PFSK-1 (cell line): ENCODE results near the gene NT5C1A.

Experiments
- POLR2AphosphoS5 ChIP-seq: IDR thresholded peaks from 2 replicates; pipeline ENCODE4 v1.6.1; 2012; ENCODE audit warnings: low read depth, mild to moderate bottlenecking, control low read depth, low read length, moderate library complexity
- REST ChIP-seq, 2 experiments: IDR thresholded peaks; 2 replicates each; pipeline versions ENCODE4 v1.6.1 to v1.8.0; 2011 to 2012; ENCODE audit warnings: low read depth in 2 of 2, low read length in 2 of 2, control low read depth in 1 of 2, inconsistent platforms in 1 of 2, mild to moderate bottlenecking in 1 of 2, moderate library complexity in 1 of 2; ENCODE audit not compliant: insufficient read depth in 1 of 2
- SIN3A ChIP-seq: IDR thresholded peaks from 2 replicates; pipeline ENCODE4 v1.6.1; 2012; ENCODE audit warnings: mild to moderate bottlenecking, low read length, moderate library complexity, borderline replicate concordance; ENCODE audit not compliant: insufficient read depth
- TAF1 ChIP-seq: IDR thresholded peaks from 2 replicates; pipeline ENCODE4 v1.6.1; 2012; ENCODE audit warnings: low read length, control low read depth, borderline replicate concordance; ENCODE audit not compliant: insufficient read depth

- TF ChIP-seq POLR2AphosphoS5 (no peak), REST (IDR thresholded peaks at IDR 0.05; ENCODE audit: insufficient read depth in 1 of 2, low read depth in 2 of 2, low read length in 2 of 2) (no peak), TAF1 (no peak), SIN3A (no peak)
These were observed at the start of gene NT5C1A for GRCh38 chr1:39671793-39672550.
